Spleen (tissue), 7 donors: Measurements from ENCODE around the gene UNC5CL.

Experiments
- CTCF ChIP-seq, 11 experiments: fragments of 200-600 bp in 7 of 11; fragments of 450-650 bp in 4 of 11; sonication (generic) in 4 of 11; IDR thresholded peaks in 8 of 11; conservative IDR thresholded peaks in 3 of 11; 1 replicate in 7 of 11; 2 replicates in 4 of 11; pipeline versions ENCODE4 v1.4.0 to v1.8.0; 2016 to 2021; ENCODE audit warnings: antibody characterized with exemption in 11 of 11, inconsistent platforms in 4 of 11, mild to moderate bottlenecking in 1 of 11
- POLR2AphosphoS5 ChIP-seq, 3 donors: sonication (generic); formaldehyde crosslinking; IDR thresholded peaks; one replicate each; pipeline ENCODE4 v1.5.1; 2017; ENCODE audit warnings: antibody characterized with exemption in 3 of 3
- donor health status: DM: no; HTN: no; CAD: no; lungs with moderate emphysema.
- donor health status: DM: no; HTN: no; CAD: no.
- donor health status: DM: no; HTN: no; CAD: no.

GRCh38 chr6:40992746-40993145 lies 46.3 kb downstream of the UNC5CL start:
- TF ChIP-seq CTCF (IDR thresholded peaks at IDR 0.05 in 8 of 11, conservative IDR thresholded peaks at IDR 0.05 in 3 of 11) (no peak), POLR2AphosphoS5 (IDR thresholded peaks at IDR 0.05) (no peak)
